IMR-90 (cell line): ENCODE data around the gene MAN1C1. TPM values are rescaled to one million over a fixed set of nuclear protein-coding genes. Genes with fewer than 3 reads are reported as not detected.
A peak's percentile ranks its signal among the peaks of the same experiment; 100 is the strongest.

ENCODE experiments used
- ATAC-seq: fragments of 200-7000 bp; cut with Tn5 transposase; 2 replicates; pipeline ENCODE4 v1.9.1; 2020; ENCODE audit warnings: low read depth, mild to moderate bottlenecking, moderate library complexity
- BruUV-seq: library from RNA; stranded (reverse); fragments of 400-500 nt; replicated peaks from 2 replicates; lab custom pipeline; 2021; lab: Mats Ljungman, UMichigan
- CTCF ChIA-PET: fragments of 300-600 bp; formaldehyde crosslinking; extraction: SDS; loops from one replicate; lab custom pipeline; 2021; ENCODE audit warnings: antibody characterized with exemption; lab: Yijun Ruan, JAX
- POLR2A ChIA-PET: fragments of 300-600 bp; sonication (Branson Sonifier 250); formaldehyde crosslinking; loops from one replicate; lab custom pipeline; 2022; ENCODE audit warnings: antibody characterized with exemption; ENCODE audit not compliant: unreplicated experiment; lab: Charles Lee
- DNase-seq: peaks from one replicate; pipeline ENCODE4 v3.0.0; 2013
- H2AFZ ChIP-seq: replicated peaks from 2 replicates; pipeline ENCODE3; 2013; ENCODE audit warnings: low read length, mild to moderate bottlenecking; ENCODE audit not compliant: poor library complexity
- H2AK5ac ChIP-seq: 2 replicates; pipeline ENCODE4 v1.6.1; 2013; ENCODE audit warnings: low read depth, low read length, inconsistent platforms
- H2AK9ac ChIP-seq: replicated peaks from 2 replicates; pipeline ENCODE3; 2013; ENCODE audit warnings: mild to moderate bottlenecking, low read depth, low read length, moderate library complexity; ENCODE audit not compliant: poor library complexity
- H2BK120ac ChIP-seq: 2 replicates; pipeline ENCODE4 v1.6.1; 2013; ENCODE audit warnings: low read depth, low read length, inconsistent platforms
- H2BK15ac ChIP-seq: 3 replicates; pipeline ENCODE4 v1.6.1; 2013; ENCODE audit warnings: low read depth, low read length, inconsistent platforms
- H2BK20ac ChIP-seq: 2 replicates; pipeline ENCODE4 v1.6.1; 2013; ENCODE audit warnings: low read depth, mild to moderate bottlenecking, inconsistent platforms, low read length, moderate library complexity
- H2BK5ac ChIP-seq: 2 replicates; pipeline ENCODE4 v1.6.1; 2013; ENCODE audit warnings: mild to moderate bottlenecking, low read depth, low read length, inconsistent platforms; ENCODE audit not compliant: poor library complexity, severe bottlenecking
- H3K14ac ChIP-seq: replicated peaks from 2 replicates; pipeline ENCODE4 v1.6.1; 2013; ENCODE audit warnings: low read depth, low read length, inconsistent platforms
- H3K18ac ChIP-seq: 2 replicates; pipeline ENCODE4 v1.6.1; 2013; ENCODE audit warnings: low read depth, low read length, control low read depth
- H3K23ac ChIP-seq: 2 replicates; pipeline ENCODE4 v1.6.1; 2013; ENCODE audit warnings: low read depth, low read length, inconsistent platforms
- H3K27ac ChIP-seq: 2 replicates; pipeline ENCODE4 v1.5.1; 2013; ENCODE audit warnings: mild to moderate bottlenecking, control low read depth, low read length; ENCODE audit not compliant: insufficient read depth
- H3K27me3 ChIP-seq: 2 replicates; pipeline ENCODE4 v1.6.1; 2013; ENCODE audit warnings: low read length; ENCODE audit not compliant: control insufficient read depth, insufficient read depth
- H3K36me3 ChIP-seq: 2 replicates; pipeline ENCODE4 v1.6.1; 2013; ENCODE audit warnings: low read length, mixed read lengths; ENCODE audit not compliant: control insufficient read depth, insufficient read depth
- H3K4ac ChIP-seq: 2 replicates; pipeline ENCODE4 v1.6.1; 2013; ENCODE audit warnings: low read depth, low read length, inconsistent platforms
- H3K4me1 ChIP-seq: 2 replicates; pipeline ENCODE4 v1.6.1; 2013; ENCODE audit warnings: low read length, mixed read lengths; ENCODE audit not compliant: control insufficient read depth, insufficient read depth
- H3K4me2 ChIP-seq: 2 replicates; pipeline ENCODE4 v1.6.1; 2013; ENCODE audit warnings: low read depth, mild to moderate bottlenecking, control low read depth, low read length, moderate library complexity
- H3K4me3 ChIP-seq: 2 replicates; pipeline ENCODE4 v1.5.1; 2013; ENCODE audit warnings: low read depth, mild to moderate bottlenecking, control low read depth, low read length, moderate library complexity; ENCODE audit not compliant: insufficient read depth
- H3K56ac ChIP-seq: 2 replicates; pipeline ENCODE4 v1.6.1; 2013; ENCODE audit warnings: low read length, inconsistent platforms; ENCODE audit not compliant: insufficient read depth; ENCODE audit errors: extremely low read depth
- H3K79me1 ChIP-seq, 2 experiments: 2 replicates each; pipeline ENCODE4 v1.6.1; 2013; ENCODE audit warnings: low read length in 2 of 2, inconsistent platforms in 1 of 2, low read depth in 1 of 2
- H3K9ac ChIP-seq: 2 replicates; pipeline ENCODE4 v1.6.1; 2013; ENCODE audit warnings: low read depth, low read length, control low read depth
- H3K9me1 ChIP-seq: 2 replicates; pipeline ENCODE4 v1.6.1; 2013; ENCODE audit warnings: low read length, inconsistent platforms; ENCODE audit not compliant: insufficient read depth
- H3K9me3 ChIP-seq: 2 replicates; pipeline ENCODE4 v1.6.1; 2013; ENCODE audit warnings: low read length; ENCODE audit not compliant: control insufficient read depth, insufficient read depth
- H4K20me1 ChIP-seq: 2 replicates; pipeline ENCODE4 v1.6.1; 2013; ENCODE audit warnings: low read length, inconsistent platforms; ENCODE audit not compliant: insufficient read depth
- H4K5ac ChIP-seq: 2 replicates; pipeline ENCODE4 v1.6.1; 2013; ENCODE audit warnings: mild to moderate bottlenecking, low read depth, low read length, control low read depth
- H4K8ac ChIP-seq, 2 experiments: 2 replicates each; pipeline ENCODE4 v1.6.1; 2013; ENCODE audit warnings: low read depth in 2 of 2, low read length in 2 of 2, control low read depth in 1 of 2, inconsistent platforms in 1 of 2
- H4K91ac ChIP-seq: 2 replicates; pipeline ENCODE4 v1.6.1; 2013; ENCODE audit warnings: low read depth, low read length, inconsistent platforms; ENCODE audit not compliant: insufficient read depth
- BHLHE40 ChIP-seq: fragments of 150-350 bp; IDR thresholded peaks from 2 replicates; pipeline ENCODE4 v1.6.1; 2016; ENCODE audit warnings: mild to moderate bottlenecking, low read depth, low read length
- MAFK ChIP-seq: IDR thresholded peaks from 2 replicates; pipeline ENCODE4 v1.6.1; 2012; ENCODE audit warnings: low read depth, low read length, improper control_type of control experiment
- WGBS, 2 experiments: methylation state at CpG; one replicate each; pipeline versions ENCODE4 v1.1.5 to v1.1.7; 2013; ENCODE audit warnings: missing lambda C conversion rate in 2 of 2; ENCODE audit not compliant: insufficient read length in 1 of 2; ENCODE audit errors: extremely low coverage in 2 of 2; 5-methylcytosine and 5-hydroxymethylcytosine counted together
- dilution Hi-C: fragments of 300-500 bp; cut with HindIII; formaldehyde crosslinking; loops from one replicate; pipeline ENCODE4 v1.14.3; 2018; ENCODE audit warnings: low sequenced_read_pairs; ENCODE audit not compliant: unreplicated experiment
- in situ Hi-C: fragments of 300-500 bp; cut with MboI; formaldehyde crosslinking; loops from 3 replicates; pipeline ENCODE4 v1.14.3; 2019; ENCODE audit warnings: low sequenced_read_pairs, inconsistent platforms, mixed read lengths
- intact Hi-C: fragments of 100-400 bp; cut with micrococcal nuclease; formaldehyde crosslinking; loops from 2 replicates; pipeline ENCODE4 v1.10.0; 2022
- polyA plus RNA-seq, 3 experiments: library from polyadenylated mRNA; depleted of rRNA; stranded (reverse); fragments of >200 nt; gene quantifications; 2 replicates each; pipeline ENCODE4 v1.2.3, GENCODE V29; 2012; ENCODE audit warnings: low replicate concordance in 1 of 3
- total RNA-seq: library from RNA; depleted of rRNA; stranded (reverse); fragments of >200 nt; gene quantifications from 2 replicates; pipeline ENCODE4 v1.2.3, GENCODE V29; 2012

Gene MAN1C1
- total and polyA plus RNA-seq, 2 of the 4 experiments (the other 2 are of a cell fraction), result 3.2 to 11.3 TPM

DNA sequence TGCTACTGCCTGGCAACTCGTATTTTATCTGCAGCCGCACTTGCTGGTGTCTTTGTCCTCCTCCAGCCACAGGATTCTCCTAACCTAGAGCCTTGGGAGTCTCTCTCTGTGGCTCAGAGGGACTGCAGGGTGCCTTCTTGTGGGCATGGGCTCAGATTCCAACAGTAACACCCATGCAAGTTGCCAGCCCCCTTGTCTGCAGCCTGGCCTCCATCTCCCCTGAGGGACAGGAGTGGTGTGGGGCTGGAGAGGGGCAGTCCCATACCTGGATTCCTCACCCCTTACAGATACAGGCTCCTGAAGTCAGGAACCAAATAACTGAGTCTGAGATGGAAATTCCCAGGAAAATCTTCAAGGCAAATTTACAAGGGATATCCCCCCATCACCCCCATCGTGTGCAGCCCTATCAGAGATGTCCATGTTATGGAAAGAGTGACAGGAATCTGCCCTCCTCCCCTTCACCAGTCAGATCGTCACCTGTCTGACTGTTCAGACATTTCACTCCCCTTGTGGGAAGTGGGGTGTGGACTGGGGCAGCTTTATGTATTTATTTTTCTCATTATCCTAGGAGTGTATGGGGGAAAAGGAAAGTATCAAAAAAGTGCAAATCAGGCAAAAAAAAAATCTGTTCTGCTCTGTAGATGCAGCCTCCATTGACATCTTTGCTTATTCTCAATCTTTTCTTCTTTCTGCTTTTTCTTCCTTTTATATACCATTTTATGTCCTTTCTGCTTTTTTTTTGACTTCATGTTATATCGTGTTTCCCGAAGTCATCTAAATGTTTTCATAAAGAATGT is 70.8 kb downstream of the MAN1C1 start:
- CTCF ChIA-PET, result no interaction called here
- H3K27me3 ChIP-seq, result no peaks in the 10 kb centered on the region

More for the DNA sequence above, 70.8 kb downstream of the MAN1C1 start:
- peak overlapping the region; percentile 76; the same call in 1 of the 2 replicates for H2AK5ac ChIP-seq
- no peak overlapping the region for H2BK15ac ChIP-seq
- H3K9me1 ChIP-seq, result peaks cover 13% of the 10 kb centered on the region
- H3K56ac ChIP-seq, result no peak overlapping the region
- peak overlapping the region; percentile 75 for H3K4ac ChIP-seq
- H2BK20ac ChIP-seq, result peak overlapping the region; percentile 83
- peak overlapping the region; percentile 7; the same call in 1 of the 2 replicates for H3K27ac ChIP-seq
- WGBS, 2 experiments, result no CpG with 5 or more reads among the region's 6 CpGs
- no peak overlapping the region for H2AK9ac ChIP-seq
- in situ Hi-C loops (no loop called here), intact Hi-C loops (no loop called here), dilution Hi-C loops (no loop called here)
- no peak for TF ChIP-seq BHLHE40
- peak; percentile 15; the same call in 1 of the 2 replicates for TF ChIP-seq MAFK
- peak overlapping the region; percentile 68 for H2AFZ ChIP-seq
- POLR2A ChIA-PET, result interaction anchor here (0.6 to 0.7 kb wide), 2 partner anchors 184 to 1345 kb away, joined by 3 read pairs; no protein-coding TSS in a partner anchor
- H3K9me3 ChIP-seq, result no peaks in the 10 kb centered on the region
- peaks cover 16% of the 10 kb centered on the region for H3K4me1 ChIP-seq
- no peak overlapping the region; the same call in 1 of the 2 replicates for H3K18ac ChIP-seq
- peaks cover 6% of the 10 kb centered on the region; the same call in 1 of the 2 replicates for H3K36me3 ChIP-seq
- no peak overlapping the region for H4K5ac ChIP-seq
- H3K79me1 ChIP-seq, result no peaks in the 10 kb centered on the region; a peak in 1 of 4 replicates
- H4K20me1 ChIP-seq, result no peaks in the 10 kb centered on the region; the same call in 1 of the 2 replicates
- H2BK120ac ChIP-seq, result peak overlapping the region; percentile 60
- no TSS peak for BruUV-seq
- no peak overlapping the region for H3K4me2 ChIP-seq
- H3K9ac ChIP-seq, result no peak overlapping the region
- 0 out of 2 replicates have a peak overlapping the region, but pooled peaks have one; percentile 4 for H4K91ac ChIP-seq
- peak overlapping the region in 1 of 2 experiments; percentile 52; a peak in 1 of 4 replicates for H4K8ac ChIP-seq
- no peak for DNase-seq
- H2BK5ac ChIP-seq, result no peak overlapping the region
- no peak overlapping the region for H3K4me3 ChIP-seq
- H3K23ac ChIP-seq, result no peak overlapping the region
- H3K14ac ChIP-seq, result no peak overlapping the region
- ATAC-seq, result no peak
